ENCODE data around the gene MCC. TPM values are rescaled to one million over a fixed set of nuclear protein-coding genes. Genes with fewer than 3 reads are reported as not detected.

Gene MCC
- total RNA-seq, 1 experiment from 2014 or later = 7.6 TPM

DNA sequence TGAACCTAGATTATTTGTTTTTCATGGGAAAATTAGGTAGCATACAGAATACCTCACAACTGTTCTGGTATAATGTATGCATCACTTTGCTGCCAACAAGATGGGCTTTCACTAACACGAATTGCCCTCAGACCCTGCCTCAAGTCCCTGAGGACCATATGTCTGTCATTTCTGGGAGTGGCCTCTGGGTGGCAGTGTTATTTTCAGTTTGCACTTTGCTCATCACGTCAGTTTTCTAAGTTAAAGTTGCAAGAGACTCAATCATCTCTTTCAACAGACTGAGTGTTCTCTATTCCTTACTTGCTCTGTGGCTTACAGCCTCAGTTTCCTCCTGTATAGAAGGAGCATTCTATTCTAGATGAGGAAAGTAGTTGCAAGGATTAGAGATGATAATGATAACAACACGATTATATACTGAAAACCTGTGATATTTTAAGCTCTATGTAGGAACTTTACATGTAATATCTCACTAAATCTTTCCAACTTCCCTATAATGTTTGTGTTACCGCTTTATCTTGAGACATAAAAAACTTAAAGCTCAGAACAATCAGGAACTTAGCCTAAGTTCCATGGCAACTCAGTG is 109.2 kb downstream of the MCC start:
- no peaks in the 10 kb centered on the region for H3K27me3 Mint-ChIP-seq (ENCODE audit: low read depth)
- no peak overlapping the region for H3K27ac ChIP-seq (ENCODE audit: insufficient read length, low read depth, low read length)
- H3K36me3 Mint-ChIP-seq (ENCODE audit: insufficient read depth in 1 of 3, low read depth in 3 of 3) = no peaks in the 10 kb centered on the region
- H2BK120ac ChIP-seq (ENCODE audit: low read depth, low read length, poor library complexity, severe bottlenecking) = no peak overlapping the region
- no peak overlapping the region for H3K4me3 Mint-ChIP-seq
- H3K9ac ChIP-seq (ENCODE audit: extremely low read depth, insufficient read length, low read length) = no peak overlapping the region
- H4K20me1 ChIP-seq (ENCODE audit: control insufficient read depth, insufficient read depth, insufficient read length) = no peaks in the 10 kb centered on the region
- H3K9me3 Mint-ChIP-seq = no peaks in the 10 kb centered on the region
- H3K4me1 ChIP-seq (ENCODE audit: insufficient read depth, low read length) = no peaks in the 10 kb centered on the region
- H3K14ac ChIP-seq (ENCODE audit: insufficient read depth, low read length) = no peak overlapping the region
- no peaks in the 10 kb centered on the region for H3K79me1 ChIP-seq (ENCODE audit: insufficient read depth, low read depth, low read length, poor library complexity, severe bottlenecking)
- H2BK15ac ChIP-seq (ENCODE audit: low read depth, low read length) = no peak overlapping the region
- H2BK12ac ChIP-seq (ENCODE audit: insufficient read length, low read depth, low read length) = no peak overlapping the region
- peaks cover 2% of the 10 kb centered on the region in 2 experiments; a peak in 1 of 4 replicates for H3K4me1 Mint-ChIP-seq
- H3K56ac ChIP-seq (ENCODE audit: insufficient read length, low read depth, low read length) = no peak overlapping the region
- H3K4me2 ChIP-seq (ENCODE audit: insufficient read depth, insufficient read length, low read length) = no peak overlapping the region
- no peaks in the 10 kb centered on the region for H3K79me2 ChIP-seq (ENCODE audit: insufficient read depth, low read length)
- H3K27ac Mint-ChIP-seq = no peak overlapping the region
- H3K9me3 ChIP-seq (ENCODE audit: control insufficient read depth, low read depth, low read length) = no peaks in the 10 kb centered on the region
- H2BK5ac ChIP-seq (ENCODE audit: insufficient read length, low read length) = no peak overlapping the region
- no peaks in the 10 kb centered on the region for H3K23me2 ChIP-seq (ENCODE audit: insufficient read length, low read depth, low read length, poor library complexity, severe bottlenecking)
- H2AFZ ChIP-seq (ENCODE audit: low read length) = no peak overlapping the region
- H3K23ac ChIP-seq (ENCODE audit: insufficient read length, low read depth, low read length) = no peak overlapping the region
- WGBS (ENCODE audit: extremely low coverage, insufficient read length, low lambda C conversion rate) = no CpG with 5 or more reads among the region's 4 CpGs
- H3K27me3 ChIP-seq (ENCODE audit: insufficient read depth, low read length) = no peaks in the 10 kb centered on the region
- no peak overlapping the region for H4K91ac ChIP-seq (ENCODE audit: insufficient read length, low read depth, low read length)
- H4K5ac ChIP-seq (ENCODE audit: insufficient read length, low read depth, low read length) = no peak overlapping the region
- no peak overlapping the region for H2BK20ac ChIP-seq (ENCODE audit: low read depth, low read length, poor library complexity, severe bottlenecking)
- DNase-seq = peak; percentile 71
- no peak overlapping the region for H2AK5ac ChIP-seq (ENCODE audit: insufficient read length, low read length)
- H3K18ac ChIP-seq (ENCODE audit: insufficient read length, low read depth, low read length) = no peak overlapping the region
- no peak overlapping the region for H3K4ac ChIP-seq (ENCODE audit: low read depth, low read length)
- TF ChIP-seq, protein P1, sequence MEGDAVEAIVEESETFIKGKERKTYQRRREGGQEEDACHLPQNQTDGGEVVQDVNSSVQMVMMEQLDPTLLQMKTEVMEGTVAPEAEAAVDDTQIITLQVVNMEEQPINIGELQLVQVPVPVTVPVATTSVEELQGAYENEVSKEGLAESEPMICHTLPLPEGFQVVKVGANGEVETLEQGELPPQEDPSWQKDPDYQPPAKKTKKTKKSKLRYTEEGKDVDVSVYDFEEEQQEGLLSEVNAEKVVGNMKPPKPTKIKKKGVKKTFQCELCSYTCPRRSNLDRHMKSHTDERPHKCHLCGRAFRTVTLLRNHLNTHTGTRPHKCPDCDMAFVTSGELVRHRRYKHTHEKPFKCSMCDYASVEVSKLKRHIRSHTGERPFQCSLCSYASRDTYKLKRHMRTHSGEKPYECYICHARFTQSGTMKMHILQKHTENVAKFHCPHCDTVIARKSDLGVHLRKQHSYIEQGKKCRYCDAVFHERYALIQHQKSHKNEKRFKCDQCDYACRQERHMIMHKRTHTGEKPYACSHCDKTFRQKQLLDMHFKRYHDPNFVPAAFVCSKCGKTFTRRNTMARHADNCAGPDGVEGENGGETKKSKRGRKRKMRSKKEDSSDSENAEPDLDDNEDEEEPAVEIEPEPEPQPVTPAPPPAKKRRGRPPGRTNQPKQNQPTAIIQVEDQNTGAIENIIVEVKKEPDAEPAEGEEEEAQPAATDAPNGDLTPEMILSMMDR (conservative IDR thresholded peaks at IDR 0.05) = peak; percentile 85
- no peak overlapping the region for H4K8ac ChIP-seq (replicated peaks; ENCODE audit: insufficient read length, low read depth, low read length)
- H3T11ph ChIP-seq (ENCODE audit: low read length) = no peak overlapping the region

Data from H9 (cell line).